Glomerular endothelial cell (primary cell): ENCODE data around the gene SH3GL1. TPM values are rescaled to one million over a fixed set of nuclear protein-coding genes. Genes with fewer than 3 reads are reported as not detected.

ENCODE experiments used
- DNase-seq: peaks from one replicate; pipeline ENCODE4 v3.0.0-alpha.2; 2011; ENCODE audit warnings: low read depth, low spot score; ENCODE audit errors: extremely low read depth
- total RNA-seq: library from RNA; depleted of rRNA; stranded (reverse); fragments of >200 nt; gene quantifications from 2 replicates; pipeline ENCODE4 v1.2.3, GENCODE V29; 2015

SH3GL1 gene, protein sequence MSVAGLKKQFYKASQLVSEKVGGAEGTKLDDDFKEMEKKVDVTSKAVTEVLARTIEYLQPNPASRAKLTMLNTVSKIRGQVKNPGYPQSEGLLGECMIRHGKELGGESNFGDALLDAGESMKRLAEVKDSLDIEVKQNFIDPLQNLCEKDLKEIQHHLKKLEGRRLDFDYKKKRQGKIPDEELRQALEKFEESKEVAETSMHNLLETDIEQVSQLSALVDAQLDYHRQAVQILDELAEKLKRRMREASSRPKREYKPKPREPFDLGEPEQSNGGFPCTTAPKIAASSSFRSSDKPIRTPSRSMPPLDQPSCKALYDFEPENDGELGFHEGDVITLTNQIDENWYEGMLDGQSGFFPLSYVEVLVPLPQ
- 122 and 143 TPM in 2 replicates for total RNA-seq

DNA sequence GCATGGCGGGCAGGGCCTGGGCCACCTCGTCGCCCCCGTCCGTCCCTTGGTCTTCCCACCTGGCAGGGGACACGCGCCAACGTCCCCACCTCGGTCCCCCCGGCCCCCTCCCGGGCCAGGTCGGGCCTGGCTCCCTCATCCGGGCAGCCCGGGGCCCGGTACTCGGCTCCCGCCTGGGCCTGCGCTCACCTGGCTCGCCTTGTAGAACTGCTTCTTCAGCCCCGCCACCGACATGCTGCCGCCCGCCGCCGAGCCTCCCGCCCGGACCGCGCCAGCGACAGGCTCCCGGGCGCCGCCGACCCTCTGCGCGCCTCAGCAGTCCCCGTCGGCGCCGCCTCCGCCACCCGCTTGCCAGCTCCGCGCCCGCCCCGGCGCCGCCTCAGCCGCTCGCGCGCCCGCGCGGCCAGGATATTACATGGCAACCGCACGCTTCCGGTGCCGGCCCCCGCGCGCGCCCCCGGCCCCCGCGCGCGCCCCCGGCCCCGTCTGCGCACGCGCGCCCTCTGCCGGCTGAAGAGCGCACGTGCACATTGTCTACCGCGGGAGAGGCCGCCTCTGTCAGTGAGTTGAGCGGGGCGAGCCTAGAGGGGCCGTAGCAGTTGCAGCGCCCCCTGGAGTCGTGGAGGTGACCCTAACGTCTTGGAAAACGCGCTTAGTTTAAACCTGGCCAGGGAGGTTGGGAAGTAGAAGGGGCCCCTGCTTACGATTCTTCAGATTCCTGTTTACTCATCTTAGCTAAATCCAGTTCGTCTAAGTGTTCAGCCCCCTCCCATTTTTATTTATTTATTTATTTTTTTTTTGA, at the start of gene SH3GL1:
Gene SH3GL1, minus strand, starts transcription at position 413 of the 802 bp plus-strand sequence. Its CDS starts 179 bp downstream, at position 234.
- peak; percentile 70 for DNase-seq

DNA sequence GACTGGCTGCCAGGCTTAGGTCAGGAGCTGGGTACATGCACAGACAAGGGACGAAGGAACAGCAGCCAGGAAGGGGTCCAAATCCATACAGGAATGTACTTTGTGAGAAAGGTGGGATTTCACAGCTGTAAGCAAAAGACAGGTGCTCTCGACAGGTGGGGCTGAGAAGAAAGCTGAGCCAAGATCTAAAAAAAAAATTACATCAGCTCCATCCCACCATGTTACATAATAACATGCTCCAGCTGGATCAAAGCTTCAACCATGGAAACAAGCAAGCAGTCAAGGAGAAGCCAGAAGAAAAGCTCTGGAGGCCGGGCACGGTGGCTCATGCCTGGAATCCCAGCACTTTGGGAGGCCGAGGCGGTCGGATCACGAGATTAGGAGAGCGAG, 49.3 kb upstream of the SH3GL1 start:
- no peak for DNase-seq

DNA sequence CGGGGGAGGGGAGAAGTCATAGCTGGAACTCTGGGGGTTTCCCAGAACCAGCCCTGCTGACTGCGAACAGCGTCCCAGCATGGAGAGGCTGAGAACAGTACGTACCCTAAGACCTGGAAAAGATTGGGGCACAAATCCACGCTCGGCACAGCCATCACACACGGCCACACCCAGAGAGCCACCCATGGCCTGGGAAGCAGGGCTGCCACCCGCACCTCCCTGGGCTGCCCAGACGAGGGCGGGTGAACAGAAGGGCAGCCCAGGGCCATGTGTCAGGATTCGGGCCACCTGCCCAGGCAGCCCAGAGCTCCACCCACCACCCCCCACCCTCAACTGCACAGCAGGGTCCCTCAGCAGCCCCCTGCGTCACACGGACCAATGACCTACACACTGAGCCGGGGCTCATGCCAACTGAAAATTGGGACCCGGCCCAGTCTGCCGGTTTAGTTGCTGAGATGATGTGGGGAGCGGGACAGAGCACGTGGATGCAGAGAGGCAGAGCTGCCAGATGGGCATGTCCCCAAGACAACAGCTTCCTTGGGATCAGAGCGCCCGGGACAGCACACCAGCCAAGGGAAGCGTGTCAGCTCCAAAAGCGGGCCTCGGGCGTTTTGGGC, 48.8 kb upstream of the SH3GL1 start:
- DNase-seq = no peak

DNA sequence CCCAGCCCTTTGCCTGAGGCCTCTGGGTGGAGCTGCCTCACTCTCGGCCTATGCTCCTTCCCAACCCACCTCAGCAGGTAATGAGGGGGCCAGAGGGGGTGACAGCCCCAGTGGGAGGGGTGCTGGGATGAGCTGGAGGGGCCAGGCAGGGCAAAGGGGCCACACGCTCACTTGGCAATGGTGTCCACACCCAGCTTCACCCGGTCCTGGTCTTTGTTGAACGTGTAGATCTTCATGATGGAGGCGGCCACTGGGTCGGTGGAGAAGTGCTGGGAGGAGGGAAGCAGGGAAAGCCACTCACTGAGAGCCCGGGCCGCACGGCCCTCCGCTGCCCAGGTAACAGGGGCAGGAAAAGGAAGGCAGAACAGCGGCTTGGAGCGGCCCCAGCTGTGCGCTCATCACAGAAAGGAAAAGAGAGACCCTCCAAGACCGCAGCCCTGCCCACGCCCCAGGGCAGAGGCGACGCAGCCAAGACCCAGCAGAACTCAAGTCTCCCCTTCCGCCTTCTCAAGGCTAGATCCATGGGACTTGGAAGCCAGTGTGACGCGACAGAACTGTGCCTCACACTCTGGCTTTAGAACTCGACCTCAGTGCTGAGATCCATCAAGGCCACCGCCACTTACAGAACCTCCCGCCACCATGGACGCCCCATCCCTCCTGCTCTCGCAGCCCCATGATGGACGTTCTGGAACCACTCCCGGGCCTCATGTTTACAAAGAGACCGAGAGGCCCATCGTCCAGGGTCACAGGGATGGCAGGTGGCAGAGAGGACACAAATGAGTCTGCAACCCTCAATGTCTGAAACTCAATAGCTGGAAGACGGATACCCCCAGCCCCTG, 48.0 kb upstream of the SH3GL1 start:
- no peak for DNase-seq

DNA sequence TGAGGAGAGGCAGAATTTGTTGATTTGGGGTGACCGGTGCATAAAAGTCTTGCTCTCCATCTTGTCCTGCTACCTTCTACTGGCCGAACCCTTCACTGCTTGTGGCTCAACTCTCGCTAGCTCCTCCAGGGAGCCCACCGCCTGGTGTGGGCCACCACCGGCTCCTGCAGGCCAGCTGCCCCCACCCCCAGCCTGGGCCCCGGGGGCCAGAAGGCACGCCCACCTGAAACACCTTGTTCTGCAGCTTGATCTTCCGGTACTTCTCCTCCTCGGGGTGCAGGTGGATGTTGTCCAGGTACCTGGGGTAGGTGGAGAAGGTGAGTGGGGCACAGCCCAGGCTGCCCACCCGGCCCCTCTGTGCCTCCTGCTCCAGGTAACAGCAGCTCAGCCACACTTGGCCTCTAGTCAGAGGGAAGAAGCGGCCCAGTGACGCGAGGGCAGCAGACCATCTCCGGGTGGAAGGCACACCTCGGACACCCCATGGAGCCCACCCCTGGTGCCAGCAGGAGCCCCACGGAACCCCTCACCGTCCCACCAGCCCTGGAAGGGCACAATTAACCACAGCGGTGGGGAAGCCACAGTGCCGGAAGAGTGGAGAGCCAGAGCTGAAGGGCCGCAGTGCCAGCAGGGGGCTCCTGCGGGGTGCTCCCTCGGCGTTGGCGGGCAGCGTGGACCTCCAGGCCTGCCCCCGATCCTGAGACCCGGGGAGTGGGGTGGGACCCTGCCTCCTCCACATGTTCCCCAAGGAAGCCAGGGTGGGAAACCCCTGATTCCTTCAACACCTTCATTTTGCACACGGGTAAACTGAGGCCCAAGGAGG, 47.2 kb upstream of the SH3GL1 start:
- no peak for DNase-seq

DNA sequence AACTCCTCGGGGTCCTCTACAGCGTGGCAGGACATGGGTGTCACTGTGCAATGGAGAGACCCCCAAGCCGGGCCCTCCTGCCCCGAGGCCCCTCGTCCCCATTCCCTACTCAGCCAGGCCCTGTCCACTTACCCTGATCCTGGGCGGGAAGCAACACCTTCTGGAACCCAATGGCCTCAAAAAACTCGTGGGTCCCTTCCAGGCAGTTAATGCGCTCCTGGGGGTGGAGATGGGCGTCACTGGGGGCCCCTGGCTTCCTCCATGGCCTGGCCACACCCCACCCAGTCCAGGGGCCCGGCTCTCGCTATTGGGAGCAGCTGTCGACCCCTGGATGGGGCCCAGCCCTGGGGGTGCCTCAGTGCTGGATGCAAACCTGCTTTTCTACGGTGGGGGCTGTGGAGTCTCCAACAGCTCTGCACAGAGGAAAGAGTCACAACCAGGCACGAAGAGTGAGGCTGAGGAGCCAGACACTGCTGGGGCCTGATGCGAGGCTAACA, 46.4 kb upstream of the SH3GL1 start:
- DNase-seq = no peak

DNA sequence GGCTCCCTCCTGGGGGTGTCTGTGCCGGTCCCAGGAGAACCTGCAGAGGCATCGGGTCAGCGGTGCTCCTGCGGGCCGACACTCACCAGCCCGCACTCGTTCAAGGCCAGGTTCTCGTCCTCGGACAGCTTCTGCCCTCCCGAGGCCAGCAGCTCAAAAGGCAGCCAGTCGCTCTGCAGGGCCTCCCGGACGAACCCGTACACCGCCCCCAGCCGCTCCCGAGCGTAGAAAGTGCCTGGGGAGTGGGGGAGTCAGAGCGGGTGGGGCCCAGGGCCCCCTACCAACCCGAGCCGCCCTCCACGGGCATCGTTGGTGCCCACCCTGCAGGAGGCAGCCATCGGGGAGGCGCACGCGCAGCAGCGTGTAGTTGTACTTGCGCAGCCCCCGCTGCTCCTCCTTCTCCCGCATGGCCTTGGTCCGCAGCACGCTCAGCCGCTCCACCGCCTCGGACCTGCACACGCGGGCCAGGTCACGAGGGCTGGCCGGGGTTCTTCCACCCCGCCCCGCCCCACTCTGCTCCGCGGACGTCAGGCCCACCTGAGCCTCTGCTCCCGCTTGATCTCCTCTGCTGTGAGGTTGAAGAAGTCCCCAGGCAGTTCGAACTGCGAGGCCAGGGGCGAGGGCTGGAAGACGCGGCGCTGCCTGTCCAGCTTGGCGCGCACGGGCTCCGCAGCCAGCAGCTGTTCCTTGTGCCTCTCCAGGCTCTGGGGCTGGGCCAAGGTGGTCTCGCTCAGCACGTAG, 45.8 kb upstream of the SH3GL1 start:
- no peak for DNase-seq

DNA sequence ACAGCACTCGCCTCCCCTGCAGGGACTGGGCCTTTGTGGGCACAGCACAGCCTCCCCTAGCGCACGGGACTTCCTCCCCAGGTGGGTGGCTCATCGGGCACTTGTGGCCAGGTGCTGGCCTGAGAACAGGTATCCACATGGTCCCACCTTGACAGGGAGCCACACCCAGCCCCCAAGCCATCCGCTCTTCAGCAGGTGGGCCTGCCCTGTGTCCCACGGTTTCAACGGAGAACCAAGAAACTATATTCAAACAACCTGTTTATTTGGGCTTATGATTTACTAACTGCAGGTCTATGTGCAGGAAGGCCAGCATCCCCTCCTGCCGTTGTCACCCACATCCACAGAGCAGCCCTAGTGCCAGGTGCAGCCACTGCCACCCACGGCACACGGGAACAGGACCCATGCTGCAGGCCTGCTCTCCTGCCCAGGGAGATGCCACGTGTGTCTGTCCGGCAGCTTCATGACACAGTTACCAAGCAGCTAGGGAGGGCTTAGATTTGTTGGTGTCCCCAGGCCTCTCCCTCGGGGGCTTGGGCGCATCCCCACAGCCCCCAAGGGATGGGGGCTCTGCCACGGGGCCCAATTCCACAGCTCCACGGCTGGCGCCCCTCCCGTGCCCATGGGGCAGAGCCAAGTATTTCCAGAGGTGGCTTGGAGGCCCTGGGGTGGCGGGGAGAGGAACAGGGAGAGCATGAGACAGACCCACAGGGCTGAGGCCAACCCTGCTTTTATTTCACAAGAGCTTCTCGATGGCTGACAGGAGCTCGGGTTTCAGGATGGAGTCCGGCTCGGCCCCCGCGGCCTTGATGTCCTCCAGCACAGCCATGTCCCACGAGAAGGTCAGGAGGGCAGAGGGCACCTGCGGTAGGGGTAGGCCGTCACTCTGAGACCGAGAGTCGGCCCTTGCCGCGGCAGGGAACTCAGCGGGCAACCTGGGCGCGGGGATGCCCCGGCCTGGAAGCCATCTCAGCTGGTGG, 44.7 kb upstream of the SH3GL1 start:
- no peak for DNase-seq

DNA sequence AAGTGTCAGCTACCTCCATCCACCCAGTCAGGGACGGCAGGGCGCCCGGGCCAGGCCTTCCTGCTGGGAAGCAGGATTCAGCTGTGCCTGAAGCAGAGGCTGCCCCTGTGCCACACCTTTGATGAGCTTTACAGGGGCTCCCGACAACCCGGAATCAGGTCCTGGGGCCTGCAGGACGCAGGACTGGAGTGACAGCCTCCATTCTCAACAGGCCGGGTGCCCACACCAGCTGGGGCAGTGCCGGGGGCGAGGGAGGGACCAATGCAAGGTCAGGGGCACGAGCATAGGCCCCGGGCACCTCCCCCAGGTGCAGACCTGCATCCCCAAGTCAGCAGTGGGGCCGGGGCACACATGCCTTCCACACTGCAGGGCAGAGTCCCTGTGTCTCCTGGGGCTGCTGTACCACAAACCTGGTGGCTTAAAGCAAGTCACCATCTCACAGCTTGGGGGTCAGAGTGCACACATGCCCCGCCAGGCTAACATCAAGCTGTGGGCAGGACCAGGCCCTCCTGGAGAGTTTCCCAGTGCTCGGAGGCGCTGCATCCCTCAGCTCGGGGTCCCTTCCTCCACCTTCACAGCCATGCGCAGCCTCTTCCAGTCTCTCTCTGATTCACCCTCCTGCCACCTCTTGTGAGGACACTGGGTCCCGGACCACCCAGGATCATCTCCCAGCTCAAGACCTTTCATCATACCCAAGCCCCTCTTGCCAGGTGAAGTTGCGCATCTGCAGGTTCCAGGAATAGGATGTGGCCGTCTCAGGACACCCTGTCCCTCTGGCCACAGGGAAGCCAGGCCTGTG, 43.8 kb upstream of the SH3GL1 start:
- DNase-seq = no peak

DNA sequence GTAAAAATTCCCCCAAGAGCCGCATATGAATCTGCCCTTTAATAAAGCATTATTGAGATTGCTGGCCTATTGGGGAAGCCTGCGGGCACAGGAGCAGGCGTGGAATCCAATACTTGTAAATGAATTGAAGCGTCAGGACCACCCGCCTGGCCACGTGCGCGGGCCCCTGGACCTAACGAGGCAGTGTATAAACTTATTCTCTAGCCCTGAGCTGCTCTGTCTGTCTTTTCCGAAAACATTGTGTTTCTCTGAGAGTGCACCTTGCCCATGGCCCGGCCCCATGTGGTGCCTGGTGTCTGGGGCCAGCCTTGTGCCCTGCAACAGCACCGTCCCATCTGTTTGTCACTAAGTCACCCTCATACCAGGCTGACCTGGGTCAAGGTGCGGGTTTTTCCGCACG, 42.8 kb upstream of the SH3GL1 start:
- DNase-seq = no peak

DNA sequence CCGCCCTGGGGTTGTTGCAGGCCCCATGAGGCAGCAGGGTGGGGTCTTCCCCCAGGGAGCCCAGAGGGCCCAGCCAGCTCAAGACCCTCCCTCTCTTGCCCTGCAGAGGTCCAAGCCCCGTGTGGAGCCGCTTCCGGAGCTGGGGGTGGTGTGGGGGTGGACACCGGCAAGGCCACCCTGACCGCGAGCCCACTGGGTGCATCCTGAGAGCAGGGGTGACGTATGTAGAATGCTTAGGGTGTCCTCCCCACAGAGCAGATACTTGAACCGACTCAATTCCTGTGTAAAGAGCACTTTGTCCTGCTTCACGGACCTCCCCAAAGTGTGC, 42.4 kb upstream of the SH3GL1 start:
- no peak for DNase-seq

DNA sequence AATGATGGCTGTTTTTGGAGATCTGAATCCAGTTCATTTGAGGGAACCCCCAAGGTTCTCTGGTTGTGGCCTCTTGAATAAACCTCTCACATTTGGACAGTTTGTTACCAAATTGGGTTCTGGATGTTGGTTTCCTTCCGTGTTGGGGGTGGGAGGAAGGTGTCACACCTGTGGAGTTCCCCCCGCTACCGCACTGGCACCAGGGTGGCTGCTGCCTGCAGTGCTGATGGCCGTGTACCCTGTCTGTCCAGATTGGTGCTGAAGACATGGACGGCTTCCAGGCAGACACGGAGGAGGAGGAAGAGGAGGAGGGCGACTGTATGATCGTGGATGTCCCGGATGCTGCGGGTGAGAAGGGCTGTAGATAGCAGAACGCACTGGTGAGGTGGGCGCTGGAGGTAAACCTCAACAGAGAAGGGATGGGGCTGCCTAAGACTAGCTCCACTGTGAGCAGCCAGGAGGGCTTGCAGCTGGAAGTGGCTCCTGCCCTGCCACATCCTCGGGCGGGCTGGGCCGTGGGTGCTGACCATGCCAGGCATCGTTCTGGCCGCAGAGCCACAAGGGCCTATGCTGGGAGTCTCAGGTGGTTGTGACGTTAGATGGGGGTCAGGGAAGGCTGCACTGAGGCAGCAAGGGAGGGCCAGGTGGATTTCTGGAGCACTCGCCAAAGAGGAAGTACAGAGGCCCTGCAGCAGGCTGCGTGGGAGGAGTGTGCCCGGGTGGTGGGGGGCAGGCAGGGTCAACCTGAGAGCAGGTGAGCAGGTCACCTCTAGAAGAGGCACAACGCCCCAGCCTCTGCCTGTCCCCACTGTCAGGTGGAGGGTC, 41.9 kb upstream of the SH3GL1 start:
- DNase-seq = no peak

DNA sequence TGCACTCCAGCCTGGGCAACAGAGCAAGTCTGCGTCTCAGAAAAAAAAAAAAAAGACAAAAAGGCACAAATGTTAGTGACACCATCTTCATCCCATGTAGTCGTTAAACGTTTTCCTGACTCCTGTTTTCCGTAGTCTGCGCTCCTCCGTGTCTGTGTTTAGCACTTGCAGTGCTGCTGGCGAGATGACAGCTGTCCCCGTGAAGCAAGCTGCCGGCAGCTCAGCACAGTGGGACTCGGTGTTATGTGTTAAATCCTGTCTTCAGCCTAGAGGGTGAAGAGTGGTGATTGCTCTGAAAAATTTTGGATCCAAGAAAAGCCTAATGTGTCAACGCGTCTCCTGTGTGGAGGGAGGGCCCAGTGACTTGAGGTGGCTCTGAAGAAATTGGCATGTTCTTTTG, 38.9 kb upstream of the SH3GL1 start:
- DNase-seq = no peak

DNA sequence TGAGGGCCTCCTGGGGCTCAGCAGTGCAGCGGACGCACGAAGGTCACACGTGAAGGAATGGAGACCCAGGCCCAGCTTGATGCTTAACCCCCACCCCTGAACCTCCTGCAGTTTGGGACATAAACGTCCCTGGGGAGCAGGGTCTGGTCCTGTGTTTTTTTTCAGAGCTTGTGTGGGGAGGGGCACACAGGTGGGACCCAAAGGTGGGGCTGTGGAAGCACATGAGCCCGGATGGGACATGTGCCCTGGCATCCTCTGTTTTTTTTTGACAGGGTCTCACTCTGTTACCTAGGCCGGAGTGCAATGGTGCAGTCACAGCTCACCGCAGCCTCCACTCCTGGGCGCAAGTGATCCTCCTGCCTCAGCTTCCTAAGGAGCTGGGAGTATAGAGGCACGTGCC, 36.8 kb upstream of the SH3GL1 start:
- no peak for DNase-seq

DNA sequence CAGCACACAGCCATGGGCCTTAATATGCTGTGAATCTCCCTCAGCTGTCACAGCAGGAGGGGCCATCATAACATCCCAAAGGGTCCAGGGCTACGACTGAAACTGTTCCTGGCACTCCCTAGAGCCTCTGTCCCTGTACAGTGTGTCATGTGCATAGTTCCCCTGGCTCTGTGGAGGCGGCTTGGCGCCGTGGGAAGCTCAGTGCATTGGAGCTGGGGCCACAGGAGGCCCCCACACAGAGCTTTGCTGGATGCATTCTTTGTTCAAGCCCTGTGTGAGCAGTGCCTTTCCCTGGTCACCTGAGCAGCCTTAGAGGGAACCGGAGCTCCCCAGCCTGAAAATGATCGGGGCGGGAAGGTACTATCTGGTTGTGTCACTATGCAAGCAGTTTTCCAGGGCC, 35.9 kb upstream of the SH3GL1 start:
- DNase-seq = no peak

DNA sequence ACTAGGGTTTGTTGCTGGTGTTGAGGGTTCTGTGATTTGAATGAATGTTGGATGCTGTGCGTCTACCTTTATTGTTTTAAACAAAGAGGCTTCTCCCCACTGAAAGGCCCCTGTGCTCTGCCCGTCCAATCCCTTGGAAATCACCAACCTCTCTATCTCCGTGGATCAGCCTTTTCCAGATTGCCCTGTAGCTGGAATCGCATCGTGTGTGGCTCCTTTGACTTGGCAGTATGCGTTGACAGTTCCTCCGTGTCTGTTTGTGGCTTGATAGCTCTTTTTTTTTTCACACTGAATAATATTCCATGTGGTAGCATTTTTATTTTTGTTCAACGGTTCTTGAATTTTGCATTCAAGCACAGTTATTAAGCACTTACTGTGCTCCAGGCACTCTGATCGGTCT, 34.0 kb upstream of the SH3GL1 start:
- no peak for DNase-seq
